ENCODE data around the gene GIMD1. TPM values are rescaled to one million over a fixed set of nuclear protein-coding genes. Genes with fewer than 3 reads are reported as not detected.

The GIMD1 gene
- total and polyA plus RNA-seq, 9 of the 15 experiments (the other 6 are each of a cell fraction or from before 2014, with no cell fraction given): not detected

- intact Hi-C loops (cut with micrococcal nuclease) (no loop called here), in situ Hi-C loops (cut with MboI) (no loop called here)
- H3K9me3 ChIP-seq (replicated peaks; ENCODE audit: control insufficient read depth, insufficient read depth, low read depth, low read length): no peaks in the 10 kb centered on the region
- ChIA-PET POLR2A (no interaction called here), CTCF (ENCODE audit: low intra/inter-chr PET ratio) (no interaction called here)
- BruUV-seq (replicated peaks): no TSS peak
- no peak overlapping the region for H3K9ac ChIP-seq (ENCODE audit: insufficient read depth in 1 of 2, low read depth in 2 of 2, low read length in 2 of 2)
- H3K4me2 ChIP-seq (ENCODE audit: insufficient read depth, low read length): no peak overlapping the region
- FAIRE-seq (no peak), DNase-seq (ENCODE audit: extremely low read depth in 1 of 4, low spot score in 3 of 4) (no peak), ATAC-seq (no peak)
- no peaks in the 10 kb centered on the region for H4K20me1 ChIP-seq (replicated peaks; ENCODE audit: control insufficient read depth, insufficient read depth, low read length)
- H2AFZ ChIP-seq (ENCODE audit: low read depth, low read length): no peak overlapping the region
- H3K79me2 ChIP-seq (ENCODE audit: control insufficient read depth, insufficient read depth, low read length): peaks cover 52% of the 10 kb centered on the region
- peaks cover 51% of the 10 kb centered on the region; the same call in 2 of the 3 replicates for H3K36me3 ChIP-seq (ENCODE audit: control insufficient read depth, insufficient read depth, low read length)
- no peak overlapping the region for H3K27ac ChIP-seq (ENCODE audit: extremely low read depth, low read depth, low read length)
- no peak overlapping the region for H3K4me3 ChIP-seq
- H3K4me1 ChIP-seq (replicated peaks in 1 of 2; ENCODE audit: control insufficient read depth in 2 of 2, insufficient read depth in 2 of 2, low read length in 2 of 2): 0 out of 5 replicates have a peak, but pooled peaks cover 0 to 2% of the 10 kb centered on the region in 2 experiments
- 76% methylated on average over 2 of the region's 2 CpGs for WGBS (ENCODE audit: insufficient coverage, low coverage, missing lambda C conversion rate)
- no peaks in the 10 kb centered on the region for H3K9me1 ChIP-seq (ENCODE audit: control insufficient read depth, insufficient read depth, low read length)
- no peaks in the 10 kb centered on the region for H3K27me3 ChIP-seq (ENCODE audit: control insufficient read depth in 2 of 2, insufficient read depth in 2 of 2, low read length in 2 of 2)
- no peak for TF ChIP-seq SRSF7 (optimal IDR thresholded peaks at IDR 0.05; ENCODE audit: low read depth, low read length)
- no peak for TF ChIP-seq ELF1 (tag; IDR thresholded peaks at IDR 0.05)
- TF ChIP-seq ZNF395 (CRISPR knock-in tag; IDR thresholded peaks at IDR 0.05): no peak
- TF ChIP-seq AFF4 (CRISPR knock-in tag; IDR thresholded peaks at IDR 0.05): no peak
- no peak for TF ChIP-seq KLF6 (CRISPR knock-in tag; IDR thresholded peaks at IDR 0.05; ENCODE audit: borderline replicate concordance)
- no peak for TF ChIP-seq GABPB2 (CRISPR knock-in tag; conservative IDR thresholded peaks at IDR 0.05)
- TF ChIP-seq XRCC5 (IDR thresholded peaks at IDR 0.05; ENCODE audit: low read depth, low read length): no peak
- no peak for TF ChIP-seq BACH1 (tag; IDR thresholded peaks at IDR 0.05)
- no peak for TF ChIP-seq ATF2 (CRISPR knock-in tag; IDR thresholded peaks at IDR 0.05)
- TF ChIP-seq FOXP1 (CRISPR knock-in tag; IDR thresholded peaks at IDR 0.05): no peak
- no peak for TF ChIP-seq GTF3C2 (IDR thresholded peaks at IDR 0.05; ENCODE audit: borderline replicate concordance, extremely low read depth, insufficient read length)
These were observed 24.5 kb downstream of the GIMD1 start for GRCh38 chr4:106343865-106344646.

All from K562 (cell line).